HEK293 (cell line): ENCODE measurements around the gene GMDS.

Experiments
- BCL11A ChIP-seq: fragments of 450-650 bp; formaldehyde crosslinking; IDR thresholded peaks from 2 replicates; pipeline ENCODE4 v1.5.1; 2016; ENCODE audit warnings: low read depth, missing biosample characterization, missing genetic modification characterization
- MEIS1 ChIP-seq: sonication (generic); formaldehyde crosslinking; IDR thresholded peaks from 2 replicates; pipeline ENCODE4 v1.8.1; 2022; ENCODE audit warnings: missing genetic modification reagents, mild to moderate bottlenecking, borderline replicate concordance
- MZF1 ChIP-seq: fragments of 450-650 bp; formaldehyde crosslinking; IDR thresholded peaks from 2 replicates; pipeline ENCODE4 v1.5.1; 2017; ENCODE audit warnings: missing biosample characterization, missing genetic modification characterization, borderline replicate concordance
- OVOL3 ChIP-seq: fragments of 450-650 bp; formaldehyde crosslinking; IDR thresholded peaks from 2 replicates; pipeline ENCODE4 v1.5.1; 2016; ENCODE audit warnings: missing biosample characterization, missing genetic modification characterization
- PRDM1 ChIP-seq: fragments of 450-650 bp; formaldehyde crosslinking; IDR thresholded peaks from 2 replicates; pipeline ENCODE4; 2016; ENCODE audit warnings: missing biosample characterization, missing genetic modification characterization
- RBAK ChIP-seq: fragments of 450-650 bp; formaldehyde crosslinking; IDR thresholded peaks from 2 replicates; pipeline ENCODE4 v1.5.1; 2016; ENCODE audit warnings: missing biosample characterization, missing genetic modification characterization
- SP2 ChIP-seq: fragments of 450-650 bp; formaldehyde crosslinking; IDR thresholded peaks from 2 replicates; pipeline ENCODE4 v1.5.1; 2016; ENCODE audit warnings: missing biosample characterization, missing genetic modification characterization
- SP3 ChIP-seq: fragments of 450-650 bp; formaldehyde crosslinking; IDR thresholded peaks from 2 replicates; pipeline ENCODE4 v1.5.1; 2016; ENCODE audit warnings: missing biosample characterization, missing genetic modification characterization
- WT1 ChIP-seq: fragments of 450-650 bp; formaldehyde crosslinking; IDR thresholded peaks from 2 replicates; pipeline ENCODE4 v1.5.1; 2016; ENCODE audit warnings: missing biosample characterization, missing genetic modification characterization
- ZBTB20 ChIP-seq: fragments of 450-650 bp; formaldehyde crosslinking; IDR thresholded peaks from 2 replicates; pipeline ENCODE4 v1.5.1; 2016; ENCODE audit warnings: missing biosample characterization, missing genetic modification characterization
- ZBTB44 ChIP-seq: fragments of 450-650 bp; IDR thresholded peaks from 2 replicates; pipeline ENCODE4 v1.5.1; 2018; ENCODE audit warnings: missing biosample characterization, mild to moderate bottlenecking, missing genetic modification characterization
- ZBTB8A ChIP-seq: fragments of 450-650 bp; formaldehyde crosslinking; IDR thresholded peaks from 2 replicates; pipeline ENCODE4 v1.5.1; 2016; ENCODE audit warnings: missing biosample characterization, missing genetic modification characterization
- ZFP3 ChIP-seq: fragments of 450-650 bp; formaldehyde crosslinking; IDR thresholded peaks from 2 replicates; pipeline ENCODE4 v1.5.1; 2016; ENCODE audit warnings: low read depth, missing biosample characterization, missing genetic modification characterization
- ZFP37 ChIP-seq: fragments of 450-650 bp; formaldehyde crosslinking; IDR thresholded peaks from 2 replicates; pipeline ENCODE4 v1.5.1; 2016; ENCODE audit warnings: missing biosample characterization, missing genetic modification characterization
- ZNF140 ChIP-seq: fragments of 450-650 bp; formaldehyde crosslinking; IDR thresholded peaks from 2 replicates; pipeline ENCODE4 v1.5.1; 2016; ENCODE audit warnings: missing biosample characterization, missing genetic modification characterization
- ZNF16 ChIP-seq: fragments of 450-650 bp; formaldehyde crosslinking; IDR thresholded peaks from 2 replicates; pipeline ENCODE4 v1.5.1; 2016; ENCODE audit warnings: low read depth, missing biosample characterization, missing genetic modification characterization
- ZNF169 ChIP-seq: fragments of 450-650 bp; formaldehyde crosslinking; IDR thresholded peaks from 2 replicates; pipeline ENCODE4 v1.5.1; 2016; ENCODE audit warnings: missing biosample characterization, missing genetic modification characterization
- ZNF248 ChIP-seq: fragments of 450-650 bp; formaldehyde crosslinking; IDR thresholded peaks from 2 replicates; pipeline ENCODE4 v1.5.1; 2017; ENCODE audit warnings: missing biosample characterization, missing genetic modification characterization
- ZNF292 ChIP-seq: fragments of 450-650 bp; formaldehyde crosslinking; IDR thresholded peaks from 2 replicates; pipeline ENCODE4 v1.5.1; 2016; ENCODE audit warnings: low read depth, missing biosample characterization, missing genetic modification characterization, borderline replicate concordance
- ZNF510 ChIP-seq: fragments of 450-650 bp; formaldehyde crosslinking; IDR thresholded peaks from 2 replicates; pipeline ENCODE4 v1.5.1; 2018; ENCODE audit warnings: mild to moderate bottlenecking, missing genetic modification characterization, missing biosample characterization; ENCODE audit not compliant: insufficient replicate concordance
- ZNF513 ChIP-seq: fragments of 450-650 bp; IDR thresholded peaks from 2 replicates; pipeline ENCODE4 v1.5.1; 2018; ENCODE audit warnings: missing biosample characterization, missing genetic modification characterization
- ZNF529 ChIP-seq: fragments of 450-650 bp; formaldehyde crosslinking; IDR thresholded peaks from 2 replicates; pipeline ENCODE4 v1.5.1; 2017; ENCODE audit warnings: missing genetic modification characterization, missing biosample characterization; ENCODE audit not compliant: insufficient replicate concordance
- ZNF626 ChIP-seq: fragments of 450-650 bp; sonication (Bioruptor Pico); formaldehyde crosslinking; IDR thresholded peaks from 2 replicates; pipeline ENCODE4 v1.5.1; 2018; ENCODE audit warnings: missing biosample characterization, missing genetic modification characterization, inconsistent platforms
- ZNF629 ChIP-seq: fragments of 450-650 bp; formaldehyde crosslinking; IDR thresholded peaks from 2 replicates; pipeline ENCODE4 v1.5.1; 2017; ENCODE audit warnings: missing biosample characterization, missing genetic modification characterization
- ZNF654 ChIP-seq: fragments of 450-650 bp; formaldehyde crosslinking; IDR thresholded peaks from 2 replicates; pipeline ENCODE4 v1.5.1; 2016; ENCODE audit warnings: low read depth, missing biosample characterization, missing genetic modification characterization
- ZNF660 ChIP-seq: fragments of 450-650 bp; IDR thresholded peaks from 2 replicates; pipeline ENCODE4 v1.5.1; 2018; ENCODE audit warnings: missing biosample characterization, mild to moderate bottlenecking, missing genetic modification characterization
- ZNF707 ChIP-seq: fragments of 450-650 bp; formaldehyde crosslinking; IDR thresholded peaks from 2 replicates; pipeline ENCODE4 v1.5.1; 2016; ENCODE audit warnings: missing biosample characterization, missing genetic modification characterization
- ZNF747 ChIP-seq: fragments of 450-650 bp; formaldehyde crosslinking; IDR thresholded peaks from 2 replicates; pipeline ENCODE4 v1.5.1; 2016; ENCODE audit warnings: missing biosample characterization, missing genetic modification characterization
- ZNF76 ChIP-seq: fragments of 450-650 bp; formaldehyde crosslinking; IDR thresholded peaks from 2 replicates; pipeline ENCODE4; 2016; ENCODE audit warnings: low read depth, missing biosample characterization, missing genetic modification characterization, borderline replicate concordance
- ZNF776 ChIP-seq: fragments of 450-650 bp; formaldehyde crosslinking; IDR thresholded peaks from 2 replicates; pipeline ENCODE4 v1.5.0; 2017; ENCODE audit warnings: missing biosample characterization, missing genetic modification characterization, borderline replicate concordance
- ZNF785 ChIP-seq: fragments of 450-650 bp; formaldehyde crosslinking; IDR thresholded peaks from 2 replicates; pipeline ENCODE4 v1.5.1; 2016; ENCODE audit warnings: missing biosample characterization, missing genetic modification characterization
- ZNF791 ChIP-seq: fragments of 450-650 bp; formaldehyde crosslinking; IDR thresholded peaks from 2 replicates; pipeline ENCODE4 v1.5.1; 2016; ENCODE audit warnings: missing biosample characterization, missing genetic modification characterization
- ZNF792 ChIP-seq: fragments of 450-650 bp; formaldehyde crosslinking; IDR thresholded peaks from 2 replicates; pipeline ENCODE4 v1.5.1; 2016; ENCODE audit warnings: missing biosample characterization, missing genetic modification characterization
- ZSCAN30 ChIP-seq: fragments of 450-650 bp; IDR thresholded peaks from 2 replicates; pipeline ENCODE4 v1.5.1; 2018; ENCODE audit warnings: missing biosample characterization, mild to moderate bottlenecking, missing genetic modification characterization, moderate library complexity
- ZSCAN4 ChIP-seq: fragments of 450-650 bp; formaldehyde crosslinking; IDR thresholded peaks from 2 replicates; pipeline ENCODE4 v1.5.1; 2017; ENCODE audit warnings: missing biosample characterization, missing genetic modification characterization
- TF ChIP-seq, protein P1 (sequence below): fragments of 450-650 bp; formaldehyde crosslinking; IDR thresholded peaks from 2 replicates; pipeline ENCODE4 v1.5.1; 2016; ENCODE audit warnings: missing biosample characterization, missing genetic modification characterization

GMDS gene

DNA sequence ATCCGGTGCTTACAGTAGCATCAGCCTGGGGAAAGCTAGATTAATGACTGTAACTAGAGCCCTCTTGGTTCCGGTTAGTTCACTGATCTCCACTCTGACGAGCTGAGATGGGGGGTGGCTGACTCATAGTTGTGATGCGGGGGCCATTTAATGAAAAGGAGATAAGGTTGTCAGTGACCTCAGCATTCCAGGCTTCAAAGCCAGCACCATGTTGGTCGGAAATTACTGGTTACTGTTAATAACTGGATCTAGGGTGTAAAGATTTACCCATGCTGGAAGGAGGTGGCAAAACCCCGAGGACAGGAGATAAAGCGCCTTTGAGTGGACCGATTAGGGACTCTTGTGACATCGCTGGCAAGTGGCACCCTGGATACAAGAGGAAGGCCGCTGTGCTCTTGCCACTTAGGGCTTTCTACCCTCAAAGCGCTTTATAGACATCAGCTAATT is 614.6 kb downstream of the GMDS start (continued):
- TF ChIP-seq RBAK (no peak), ZNF776 (tag by site-specific recombination) (no peak), ZNF747 (no peak), ZSCAN30 (peak; percentile 37; the same call in 1 of the 2 replicates), ZBTB8A (peak; percentile 52; the same call in 1 of the 2 replicates), ZBTB44 (0 out of 2 replicates have a peak, but pooled peaks have one; percentile 66), ZNF140 (tag by site-specific recombination) (no peak), ZSCAN4 (tag by site-specific recombination) (0 out of 2 replicates have a peak, but pooled peaks have one; percentile 33), WT1 (tag by site-specific recombination) (peak; percentile 79), ZNF169 (tag by site-specific recombination) (no peak), ZNF16 (no peak), ZNF792 (tag by site-specific recombination) (no peak), SP2 (tag by site-specific recombination) (peak; percentile 20), ZFP3 (no peak), ZNF76 (no peak), MZF1 (tag by site-specific recombination) (0 out of 2 replicates have a peak, but pooled peaks have one; percentile 3), BCL11A (tag by site-specific recombination) (peak; percentile 92), ZNF785 (no peak), ZNF791 (tag by site-specific recombination) (no peak), ZNF629 (tag by site-specific recombination) (peak; percentile 98), ZNF660 (no peak; the same call in 1 of the 2 replicates), SP3 (tag by site-specific recombination) (peak; percentile 40; the same call in 1 of the 2 replicates), ZFP37 (tag by site-specific recombination) (no peak), ZNF707 (no peak), ZNF510 (tag by site-specific recombination) (no peak), ZNF248 (tag by site-specific recombination) (no peak), ZNF626 (tag by site-specific recombination) (no peak), ZNF654 (tag by site-specific recombination) (no peak; the same call in 1 of the 2 replicates), ZNF292 (tag by site-specific recombination) (no peak), ZBTB20 (no peak), PRDM1 (tag by site-specific recombination) (no peak), MEIS1 (CRISPR knock-in tag) (no peak), ZNF513 (tag by site-specific recombination) (no peak), OVOL3 (peak; percentile 83; the same call in 1 of the 2 replicates), ZNF529 (tag by site-specific recombination) (no peak)
- TF ChIP-seq, protein P1, sequence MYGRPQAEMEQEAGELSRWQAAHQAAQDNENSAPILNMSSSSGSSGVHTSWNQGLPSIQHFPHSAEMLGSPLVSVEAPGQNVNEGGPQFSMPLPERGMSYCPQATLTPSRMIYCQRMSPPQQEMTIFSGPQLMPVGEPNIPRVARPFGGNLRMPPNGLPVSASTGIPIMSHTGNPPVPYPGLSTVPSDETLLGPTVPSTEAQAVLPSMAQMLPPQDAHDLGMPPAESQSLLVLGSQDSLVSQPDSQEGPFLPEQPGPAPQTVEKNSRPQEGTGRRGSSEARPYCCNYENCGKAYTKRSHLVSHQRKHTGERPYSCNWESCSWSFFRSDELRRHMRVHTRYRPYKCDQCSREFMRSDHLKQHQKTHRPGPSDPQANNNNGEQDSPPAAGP = peak; percentile 96
